Measurements from ENCODE around the gene OLAH. TPM values are rescaled to one million over a fixed set of nuclear protein-coding genes. Genes with fewer than 3 reads are reported as not detected.

OLAH gene
- total and polyA plus RNA-seq, 4 donors = 0.25 to 0.42 TPM; not detected in 2

DNA sequence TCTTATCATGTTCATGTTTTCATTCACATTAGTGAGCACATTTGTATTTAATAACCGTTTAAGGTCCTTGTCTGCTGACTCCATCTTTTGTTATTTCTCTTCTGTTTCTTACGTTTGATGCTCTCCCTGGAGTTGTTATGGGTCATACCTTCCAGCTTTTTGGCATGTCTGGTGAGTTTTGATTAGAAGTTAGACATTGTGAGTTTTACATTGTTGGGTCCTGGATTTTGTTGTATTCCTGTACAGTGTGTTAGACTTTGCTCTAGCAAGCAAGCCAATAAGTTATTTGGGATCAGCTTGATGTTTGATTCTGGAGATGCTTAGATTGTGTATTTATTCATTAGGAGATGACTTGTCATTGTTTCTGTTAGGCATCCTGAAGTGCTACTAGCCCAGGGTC, 16.9 kb downstream of the OLAH start:
- Histone ChIP-seq H3K27ac (ENCODE audit: low read depth in 1 of 2, low read length in 2 of 2) (no peak overlapping the region), H3K4me3 (ENCODE audit: low read depth in 1 of 3, low read length in 3 of 3) (no peak overlapping the region), H3K27me3 (ENCODE audit: control insufficient read depth in 4 of 4, insufficient read depth in 4 of 4, low read length in 3 of 4) (no peaks in the 10 kb centered on the region), H3K4me1 (ENCODE audit: control insufficient read depth in 4 of 4, insufficient read depth in 4 of 4, low read length in 3 of 4) (no peaks in the 10 kb centered on the region), H3K9ac (ENCODE audit: low read depth in 1 of 2, low read length in 2 of 2) (no peak overlapping the region), H3K36me3 (ENCODE audit: control insufficient read depth in 4 of 4, insufficient read depth in 3 of 4, low read depth in 1 of 4, low read length in 3 of 4) (no peaks in the 10 kb centered on the region), H3K9me3 (ENCODE audit: control insufficient read depth in 4 of 4, low read length in 3 of 4) (peaks cover 0 to 3% (median 1%) of the 10 kb centered on the region in 4 donors)
- TF ChIP-seq YY1 (IDR thresholded peaks at IDR 0.05) (no peak), TAF1 (conservative IDR thresholded peaks at IDR 0.05) (no peak), HNF4A (conservative IDR thresholded peaks at IDR 0.05) (no peak), EGR1 (IDR thresholded peaks at IDR 0.05; ENCODE audit: low read depth in 2 of 2) (no peak), NR2F2 (IDR thresholded peaks at IDR 0.05) (no peak)
- TF ChIP-seq, protein P1, sequence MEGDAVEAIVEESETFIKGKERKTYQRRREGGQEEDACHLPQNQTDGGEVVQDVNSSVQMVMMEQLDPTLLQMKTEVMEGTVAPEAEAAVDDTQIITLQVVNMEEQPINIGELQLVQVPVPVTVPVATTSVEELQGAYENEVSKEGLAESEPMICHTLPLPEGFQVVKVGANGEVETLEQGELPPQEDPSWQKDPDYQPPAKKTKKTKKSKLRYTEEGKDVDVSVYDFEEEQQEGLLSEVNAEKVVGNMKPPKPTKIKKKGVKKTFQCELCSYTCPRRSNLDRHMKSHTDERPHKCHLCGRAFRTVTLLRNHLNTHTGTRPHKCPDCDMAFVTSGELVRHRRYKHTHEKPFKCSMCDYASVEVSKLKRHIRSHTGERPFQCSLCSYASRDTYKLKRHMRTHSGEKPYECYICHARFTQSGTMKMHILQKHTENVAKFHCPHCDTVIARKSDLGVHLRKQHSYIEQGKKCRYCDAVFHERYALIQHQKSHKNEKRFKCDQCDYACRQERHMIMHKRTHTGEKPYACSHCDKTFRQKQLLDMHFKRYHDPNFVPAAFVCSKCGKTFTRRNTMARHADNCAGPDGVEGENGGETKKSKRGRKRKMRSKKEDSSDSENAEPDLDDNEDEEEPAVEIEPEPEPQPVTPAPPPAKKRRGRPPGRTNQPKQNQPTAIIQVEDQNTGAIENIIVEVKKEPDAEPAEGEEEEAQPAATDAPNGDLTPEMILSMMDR (IDR thresholded peaks at IDR 0.05; ENCODE audit: low read depth, low read length, missing input control) = no peak
- TF ChIP-seq, protein P2, sequence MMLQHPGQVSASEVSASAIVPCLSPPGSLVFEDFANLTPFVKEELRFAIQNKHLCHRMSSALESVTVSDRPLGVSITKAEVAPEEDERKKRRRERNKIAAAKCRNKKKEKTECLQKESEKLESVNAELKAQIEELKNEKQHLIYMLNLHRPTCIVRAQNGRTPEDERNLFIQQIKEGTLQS (IDR thresholded peaks at IDR 0.05) = no peak
- DNase-seq (ENCODE audit: low spot score) = no peak
- WGBS = 75% methylated on average over 2 of the region's 2 CpGs

DNA sequence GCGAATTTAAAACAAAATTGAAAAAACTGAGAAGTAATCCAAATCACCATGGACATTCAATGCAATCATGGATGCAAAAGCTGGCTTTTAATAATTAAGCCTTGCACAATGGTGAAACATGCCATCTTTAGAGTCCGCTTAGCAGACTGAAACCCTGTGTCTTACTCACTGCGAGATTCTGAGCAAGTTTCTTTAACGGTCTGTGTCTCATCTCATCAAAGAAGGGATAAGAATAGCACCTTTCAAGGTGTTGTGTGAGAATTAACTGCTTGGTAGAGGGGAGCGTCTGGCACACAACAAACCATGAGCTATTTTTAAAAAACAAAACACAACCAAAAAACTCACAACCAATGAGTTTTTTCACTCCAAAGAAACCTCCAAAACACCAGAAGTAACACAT, 23.4 kb downstream of the OLAH start:
- H3K27me3 ChIP-seq (ENCODE audit: control insufficient read depth in 4 of 4, insufficient read depth in 4 of 4, low read length in 3 of 4) = no peaks in the 10 kb centered on the region
- 82% methylated on average over 5 of the region's 5 CpGs for WGBS
- no peak overlapping the region for H3K27ac ChIP-seq (ENCODE audit: low read depth in 1 of 2, low read length in 2 of 2)
- DNase-seq (ENCODE audit: low spot score) = no peak
- no peak overlapping the region for H3K4me3 ChIP-seq (ENCODE audit: low read depth in 1 of 3, low read length in 3 of 3)
- TF ChIP-seq JUND (IDR thresholded peaks at IDR 0.05) (no peak), HNF4G (IDR thresholded peaks at IDR 0.05) (no peak), NR2F2 (IDR thresholded peaks at IDR 0.05) (no peak), TAF1 (conservative IDR thresholded peaks at IDR 0.05) (no peak), FOXA1 (IDR thresholded peaks at IDR 0.05) (no peak), RAD21 (IDR thresholded peaks at IDR 0.05) (no peak)
- TF ChIP-seq, protein P3, sequence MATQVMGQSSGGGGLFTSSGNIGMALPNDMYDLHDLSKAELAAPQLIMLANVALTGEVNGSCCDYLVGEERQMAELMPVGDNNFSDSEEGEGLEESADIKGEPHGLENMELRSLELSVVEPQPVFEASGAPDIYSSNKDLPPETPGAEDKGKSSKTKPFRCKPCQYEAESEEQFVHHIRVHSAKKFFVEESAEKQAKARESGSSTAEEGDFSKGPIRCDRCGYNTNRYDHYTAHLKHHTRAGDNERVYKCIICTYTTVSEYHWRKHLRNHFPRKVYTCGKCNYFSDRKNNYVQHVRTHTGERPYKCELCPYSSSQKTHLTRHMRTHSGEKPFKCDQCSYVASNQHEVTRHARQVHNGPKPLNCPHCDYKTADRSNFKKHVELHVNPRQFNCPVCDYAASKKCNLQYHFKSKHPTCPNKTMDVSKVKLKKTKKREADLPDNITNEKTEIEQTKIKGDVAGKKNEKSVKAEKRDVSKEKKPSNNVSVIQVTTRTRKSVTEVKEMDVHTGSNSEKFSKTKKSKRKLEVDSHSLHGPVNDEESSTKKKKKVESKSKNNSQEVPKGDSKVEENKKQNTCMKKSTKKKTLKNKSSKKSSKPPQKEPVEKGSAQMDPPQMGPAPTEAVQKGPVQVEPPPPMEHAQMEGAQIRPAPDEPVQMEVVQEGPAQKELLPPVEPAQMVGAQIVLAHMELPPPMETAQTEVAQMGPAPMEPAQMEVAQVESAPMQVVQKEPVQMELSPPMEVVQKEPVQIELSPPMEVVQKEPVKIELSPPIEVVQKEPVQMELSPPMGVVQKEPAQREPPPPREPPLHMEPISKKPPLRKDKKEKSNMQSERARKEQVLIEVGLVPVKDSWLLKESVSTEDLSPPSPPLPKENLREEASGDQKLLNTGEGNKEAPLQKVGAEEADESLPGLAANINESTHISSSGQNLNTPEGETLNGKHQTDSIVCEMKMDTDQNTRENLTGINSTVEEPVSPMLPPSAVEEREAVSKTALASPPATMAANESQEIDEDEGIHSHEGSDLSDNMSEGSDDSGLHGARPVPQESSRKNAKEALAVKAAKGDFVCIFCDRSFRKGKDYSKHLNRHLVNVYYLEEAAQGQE (IDR thresholded peaks at IDR 0.05) = no peak
- TF ChIP-seq, protein P2 (IDR thresholded peaks at IDR 0.05) = no peak
- H3K9me3 ChIP-seq (ENCODE audit: control insufficient read depth in 4 of 4, low read length in 3 of 4) = peaks cover 0 to 3% (median 0%) of the 10 kb centered on the region in 4 donors
- H3K9ac ChIP-seq (ENCODE audit: low read depth in 1 of 2, low read length in 2 of 2) = no peak overlapping the region
- no peaks in the 10 kb centered on the region for H3K4me1 ChIP-seq (ENCODE audit: control insufficient read depth in 4 of 4, insufficient read depth in 4 of 4, low read length in 3 of 4)
- no peaks in the 10 kb centered on the region for H3K36me3 ChIP-seq (ENCODE audit: control insufficient read depth in 4 of 4, insufficient read depth in 3 of 4, low read depth in 1 of 4, low read length in 3 of 4)

DNA sequence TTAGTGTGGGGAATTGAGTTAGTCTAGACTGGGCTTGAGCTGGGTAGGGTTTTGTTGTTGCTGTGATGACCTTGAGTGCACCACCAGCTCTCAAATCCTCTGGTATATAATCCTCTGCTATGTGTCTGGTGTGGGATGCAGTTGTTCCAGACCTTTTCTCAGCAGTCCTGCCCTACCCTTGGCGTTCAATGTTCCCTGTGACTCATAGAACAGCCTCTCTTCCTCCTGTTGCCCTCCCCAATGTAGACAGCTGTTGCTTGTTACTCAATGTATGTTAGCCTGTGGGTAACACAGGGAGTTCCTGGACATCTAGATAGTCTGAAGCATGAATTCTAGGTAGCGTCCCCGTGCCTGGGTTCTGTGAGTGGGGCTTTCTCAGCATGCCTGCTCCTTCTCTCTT, 25.1 kb downstream of the OLAH start:
- no peak overlapping the region for H3K4me3 ChIP-seq (ENCODE audit: low read depth in 1 of 3, low read length in 3 of 3)
- H3K9me3 ChIP-seq (ENCODE audit: control insufficient read depth in 4 of 4, low read length in 3 of 4) = peaks cover 0 to 3% (median 0%) of the 10 kb centered on the region in 4 donors
- no peak overlapping the region for H3K27ac ChIP-seq (ENCODE audit: low read depth in 1 of 2, low read length in 2 of 2)
- no peak for DNase-seq (ENCODE audit: low spot score)
- H3K36me3 ChIP-seq (ENCODE audit: control insufficient read depth in 4 of 4, insufficient read depth in 3 of 4, low read depth in 1 of 4, low read length in 3 of 4) = no peaks in the 10 kb centered on the region
- TF ChIP-seq SP1 (IDR thresholded peaks at IDR 0.05) = no peak
- no peaks in the 10 kb centered on the region for H3K4me1 ChIP-seq (ENCODE audit: control insufficient read depth in 4 of 4, insufficient read depth in 4 of 4, low read length in 3 of 4)
- WGBS = 87% methylated on average over 3 of the region's 3 CpGs
- H3K9ac ChIP-seq (ENCODE audit: low read depth in 1 of 2, low read length in 2 of 2) = no peak overlapping the region
- no peaks in the 10 kb centered on the region for H3K27me3 ChIP-seq (ENCODE audit: control insufficient read depth in 4 of 4, insufficient read depth in 4 of 4, low read length in 3 of 4)
